Activated CD4-positive, alpha-beta T cell treated with anti-CD3 and anti-CD28 coated beads, Interleukin-2, amount 50 U/mL, for 16 hours (primary cell): ENCODE data around the gene ADAM10.
"Not testable (repeated sequence)": the region's sequence is repeated elsewhere in the genome, so short reads cannot be mapped to it uniquely, and the experiment has no call there.

Experiments used
- DNase-seq: peaks from one replicate; pipeline ENCODE4 v3.0.0-alpha.2; 2020

Gene ADAM10

GRCh38 chr15:58604455-58604923, 145.0 kb downstream of the ADAM10 start:
- no peak for DNase-seq

GRCh38 chr15:58603927-58604326, 145.6 kb downstream of the ADAM10 start:
- DNase-seq: not testable (repeated sequence)

- DNase-seq: no peak
Observed at GRCh38 chr15:58602823-58603222, 146.7 kb downstream of the ADAM10 start.

- no peak for DNase-seq
Observed at GRCh38 chr15:58598829-58599210, 150.7 kb downstream of the ADAM10 start.

GRCh38 chr15:58597943-58598828, 151.3 kb downstream of the ADAM10 start:
- DNase-seq: no peak

GRCh38 chr15:58595516-58596263, 153.8 kb downstream of the ADAM10 start:
- no peak for DNase-seq

- DNase-seq: peak; percentile 33
Observed at GRCh38 chr15:58594898-58595297, 154.6 kb downstream of the ADAM10 start.

GRCh38 chr15:58593870-58594269, 155.6 kb downstream of the ADAM10 start:
- no peak for DNase-seq

- no peak for DNase-seq
Observed at GRCh38 chr15:58590926-58591325, 158.6 kb downstream of the ADAM10 start.

- DNase-seq: no peak
Observed at GRCh38 chr15:58590236-58590635, 159.3 kb downstream of the ADAM10 start.

GRCh38 chr15:58589047-58589446, 160.5 kb downstream of the ADAM10 start:
- DNase-seq: no peak

GRCh38 chr15:58588096-58588495, 161.4 kb downstream of the ADAM10 start:
- no peak for DNase-seq

- DNase-seq: no peak
Observed at GRCh38 chr15:58587486-58587885, 162.0 kb downstream of the ADAM10 start.

- DNase-seq: no peak
Observed at GRCh38 chr15:58585693-58586443, 163.6 kb downstream of the ADAM10 start.

GRCh38 chr15:58584789-58585461, 164.6 kb downstream of the ADAM10 start:
- DNase-seq: no peak

GRCh38 chr15:58583171-58583908, 166.2 kb downstream of the ADAM10 start:
- DNase-seq: no peak

- no peak for DNase-seq
Observed at GRCh38 chr15:58582160-58582559, 167.3 kb downstream of the ADAM10 start.

GRCh38 chr15:58576657-58577056, 172.8 kb downstream of the ADAM10 start:
- DNase-seq: no peak

- DNase-seq: no peak
Observed at GRCh38 chr15:58575045-58575786, 174.3 kb downstream of the ADAM10 start.

GRCh38 chr15:58574631-58575030, 174.9 kb downstream of the ADAM10 start:
- no peak for DNase-seq

- DNase-seq: no peak
Observed at GRCh38 chr15:58573270-58573669, 176.2 kb downstream of the ADAM10 start.
